Measurements from ENCODE around the gene DNHD1. TPM values are rescaled to one million over a fixed set of nuclear protein-coding genes. Genes with fewer than 3 reads are reported as not detected.

The DNHD1 gene
- polyA plus RNA-seq, 3 donors, result 0.24 to 21.0 (median 0.59) TPM

- no peak for TF ChIP-seq CTCF (IDR thresholded peaks at IDR 0.05)
- no peaks in the 10 kb centered on the region for H3K9me3 ChIP-seq (replicated peaks in 1 of 2; ENCODE audit: control insufficient read depth in 1 of 2, insufficient read depth in 1 of 2, low read length in 2 of 2)
- peaks cover 0 to 2% (median 2%) of the 10 kb centered on the region in 3 donors for H3K27me3 Mint-ChIP-seq (ENCODE audit: low read depth in 3 of 3)
- peaks cover 82 to 99% of the 10 kb centered on the region in 2 donors for H3K36me3 ChIP-seq (replicated peaks in 1 of 2; ENCODE audit: control insufficient read depth in 1 of 2, insufficient read depth in 2 of 2, low read length in 2 of 2)
- no peak overlapping the region for H3K4me3 ChIP-seq (replicated peaks in 1 of 3; ENCODE audit: low read depth in 2 of 3, low read length in 3 of 3)
- H3K4me1 Mint-ChIP-seq, result peaks cover 2% of the 10 kb centered on the region
- peaks cover 80 to 92% of the 10 kb centered on the region in 2 donors for H3K36me3 Mint-ChIP-seq
- no peak overlapping the region for H3K27ac Mint-ChIP-seq
- no peaks in the 10 kb centered on the region for H3K27me3 ChIP-seq (ENCODE audit: control insufficient read depth in 2 of 2, insufficient read depth in 2 of 2, low read length in 2 of 2)
- H3K9ac ChIP-seq (ENCODE audit: insufficient read depth, low read length, poor library complexity, severe bottlenecking), result no peak overlapping the region
- H3K4me1 ChIP-seq (ENCODE audit: control insufficient read depth in 1 of 2, insufficient read depth in 2 of 2, low read length in 2 of 2), result peaks cover 0 to under 1% of the 10 kb centered on the region in 2 donors
- no peak overlapping the region for H2AFZ ChIP-seq (ENCODE audit: insufficient read depth, low read depth, low read length, poor library complexity, severe bottlenecking)
- DNase-seq, result no peak
- 98% methylated on average over 5 of the region's 5 CpGs for WGBS (ENCODE audit: insufficient coverage)
- no peak overlapping the region for H3K4me3 Mint-ChIP-seq
- intact Hi-C loops (cut with micrococcal nuclease), result no loop called here
- no peak overlapping the region for H3K27ac ChIP-seq (ENCODE audit: low read depth in 1 of 2, low read length in 2 of 2)
- H3K79me2 ChIP-seq (ENCODE audit: insufficient read depth, low read length), result peaks cover 31% of the 10 kb centered on the region
- H3K4me2 ChIP-seq (replicated peaks; ENCODE audit: extremely low read depth, low read length, poor library complexity, severe bottlenecking), result no peak overlapping the region
- no peaks in the 10 kb centered on the region for H3K9me3 Mint-ChIP-seq
- H4K20me1 ChIP-seq (ENCODE audit: insufficient read depth, low read length), result peaks cover 29% of the 10 kb centered on the region
These were observed 99.3 kb downstream of the DNHD1 start for GRCh38 chr11:6596239-6596877.

GRCh38 chr11:6598555-6598954 is 101.5 kb downstream of the DNHD1 start:
- peaks cover 53% of the 10 kb centered on the region for H3K79me2 ChIP-seq (ENCODE audit: insufficient read depth, low read length)

More at GRCh38 chr11:6598555-6598954, 101.5 kb downstream of the DNHD1 start:
- Histone ChIP-seq H4K20me1 (ENCODE audit: insufficient read depth, low read length) (peaks cover 36% of the 10 kb centered on the region), H3K9me3 (replicated peaks in 1 of 2; ENCODE audit: control insufficient read depth in 1 of 2, insufficient read depth in 1 of 2, low read length in 2 of 2) (no peaks in the 10 kb centered on the region), H3K4me2 (replicated peaks; ENCODE audit: extremely low read depth, low read length, poor library complexity, severe bottlenecking) (no peak overlapping the region), H3K36me3 (replicated peaks in 1 of 2; ENCODE audit: control insufficient read depth in 1 of 2, insufficient read depth in 2 of 2, low read length in 2 of 2) (peaks cover 69 to 81% of the 10 kb centered on the region in 2 donors), H3K27ac (ENCODE audit: low read depth in 1 of 2, low read length in 2 of 2) (no peak overlapping the region), H2AFZ (ENCODE audit: insufficient read depth, low read depth, low read length, poor library complexity, severe bottlenecking) (no peak overlapping the region), H3K4me1 (ENCODE audit: control insufficient read depth in 1 of 2, insufficient read depth in 2 of 2, low read length in 2 of 2) (peaks cover 15 to 18% of the 10 kb centered on the region in 2 donors), H3K9ac (ENCODE audit: insufficient read depth, low read length, poor library complexity, severe bottlenecking) (no peak overlapping the region), H3K27me3 (ENCODE audit: control insufficient read depth in 2 of 2, insufficient read depth in 2 of 2, low read length in 2 of 2) (no peaks in the 10 kb centered on the region), H3K4me3 (replicated peaks in 1 of 3; ENCODE audit: low read depth in 2 of 3, low read length in 3 of 3) (no peak overlapping the region)
- TF ChIP-seq CTCF (IDR thresholded peaks at IDR 0.05), result no peak
- Mint-ChIP-seq H3K4me3 (no peak overlapping the region), H3K9me3 (peaks cover 0 to 1% (median 0%) of the 10 kb centered on the region in 7 donors), H3K27ac (peak overlapping the region in 1 of 7 donors; percentile 12), H3K27me3 (ENCODE audit: low read depth in 3 of 3) (peaks cover 0 to 2% (median 2%) of the 10 kb centered on the region in 3 donors), H3K4me1 (peaks cover 2% of the 10 kb centered on the region), H3K36me3 (peaks cover 65 to 78% of the 10 kb centered on the region in 2 donors)
- DNase-seq, result peak in 1 of 3 donors; percentile 2
- intact Hi-C loops (cut with micrococcal nuclease), result no loop called here
- 97% methylated on average over 3 of the region's 3 CpGs for WGBS (ENCODE audit: insufficient coverage)
